Immature natural killer cell (primary cell): ENCODE measurements around the gene TTYH3. TPM values are rescaled to one million over a fixed set of nuclear protein-coding genes. Genes with fewer than 3 reads are reported as not detected.

ENCODE experiments used
- DNase-seq, 3 donors: peaks; one replicate each; pipeline ENCODE4 v3.0.0; 2022; ENCODE audit warnings: mixed read lengths in 1 of 3
- H3K27ac Mint-ChIP-seq, 6 donors: one replicate each; pipeline ENCODE4 v1.8.0; 2020; ENCODE audit warnings: mixed read lengths in 6 of 6, mild to moderate bottlenecking in 5 of 6, inconsistent platforms in 4 of 6, moderate library complexity in 3 of 6
- H3K27me3 Mint-ChIP-seq, 3 donors: one replicate each; pipeline ENCODE4 v1.8.0; 2020 to 2021; ENCODE audit warnings: low read depth in 3 of 3, mild to moderate bottlenecking in 3 of 3, mixed read lengths in 3 of 3, moderate library complexity in 3 of 3, inconsistent platforms in 1 of 3
- H3K36me3 Mint-ChIP-seq, 3 donors: one replicate each; pipeline ENCODE4 v1.8.0; 2020; ENCODE audit warnings: mixed read lengths in 3 of 3, inconsistent platforms in 2 of 3, mild to moderate bottlenecking in 2 of 3
- H3K4me1 Mint-ChIP-seq, 2 donors: one replicate each; pipeline ENCODE4 v1.8.0; 2020; ENCODE audit warnings: inconsistent platforms in 2 of 2, mild to moderate bottlenecking in 2 of 2, mixed read lengths in 2 of 2, moderate library complexity in 1 of 2
- H3K4me3 Mint-ChIP-seq, 5 donors: one replicate each; pipeline ENCODE4 v1.8.0; 2020; ENCODE audit warnings: mild to moderate bottlenecking in 5 of 5, mixed read lengths in 5 of 5, inconsistent platforms in 3 of 5, moderate library complexity in 3 of 5
- H3K9me3 Mint-ChIP-seq, 6 donors: one replicate each; pipeline ENCODE4 v1.8.0; 2020; ENCODE audit warnings: mild to moderate bottlenecking in 6 of 6, mixed read lengths in 6 of 6, inconsistent platforms in 4 of 6, moderate library complexity in 3 of 6
- polyA plus RNA-seq, 3 donors: library from polyadenylated mRNA; unstranded; fragments of 300-500 nt; fragmentation: Illumina TruSeq; gene quantifications; one replicate each; pipeline ENCODE4 v1.2.3, GENCODE V29; 2021

The TTYH3 gene
- polyA plus RNA-seq, 3 donors from 2014 or later, result 1.3 to 3.2 (median 1.6) TPM

GRCh38 chr7:2710286-2710655, 78.5 kb downstream of the TTYH3 start:
- H3K27ac Mint-ChIP-seq, result no peak overlapping the region
- peak overlapping the region in 2 of 5 donors; percentile 54 to 69 for H3K4me3 Mint-ChIP-seq
- H3K36me3 Mint-ChIP-seq, result peaks cover 0 to 9% (median 1%) of the 10 kb centered on the region in 3 donors
- peak in 1 of 3 donors; percentile 41 for DNase-seq
- peaks cover 0 to 2% (median 0%) of the 10 kb centered on the region in 6 donors for H3K9me3 Mint-ChIP-seq
- peaks cover 14 to 29% (median 28%) of the 10 kb centered on the region in 3 donors for H3K27me3 Mint-ChIP-seq
- H3K4me1 Mint-ChIP-seq, result peaks cover 22 to 40% of the 10 kb centered on the region in 2 donors

GRCh38 chr7:2710901-2711551, 79.2 kb downstream of the TTYH3 start:
- Mint-ChIP-seq H3K36me3 (peaks cover 0 to 9% (median 0%) of the 10 kb centered on the region in 3 donors), H3K27ac (peak overlapping the region in 5 of 6 donors; percentile 48 to 94 (median 80)), H3K9me3 (peaks cover 0 to 2% (median 0%) of the 10 kb centered on the region in 6 donors), H3K4me3 (peak overlapping the region; percentile 30 to 69 (median 58)), H3K27me3 (peaks cover 14 to 33% (median 32%) of the 10 kb centered on the region in 3 donors), H3K4me1 (peaks cover 28 to 48% of the 10 kb centered on the region in 2 donors)
- peak; percentile 62 to 68 (median 68) for DNase-seq

- H3K27ac Mint-ChIP-seq, result no peak overlapping the region
- peaks cover 0 to 12% (median 0%) of the 10 kb centered on the region in 3 donors for H3K36me3 Mint-ChIP-seq
- DNase-seq, result no peak
- peaks cover 21 to 33% (median 32%) of the 10 kb centered on the region in 3 donors for H3K27me3 Mint-ChIP-seq
- H3K9me3 Mint-ChIP-seq, result peaks cover 0 to 2% (median 0%) of the 10 kb centered on the region in 6 donors
- H3K4me3 Mint-ChIP-seq, result no peak overlapping the region
- peaks cover 30 to 58% of the 10 kb centered on the region in 2 donors for H3K4me1 Mint-ChIP-seq
Observed at GRCh38 chr7:2711895-2712675, 80.3 kb downstream of the TTYH3 start.

- H3K9me3 Mint-ChIP-seq, result peaks cover 0 to 2% (median 0%) of the 10 kb centered on the region in 6 donors
- H3K4me3 Mint-ChIP-seq, result peak overlapping the region in 1 of 5 donors; percentile 53
- peaks cover 0 to 12% (median 0%) of the 10 kb centered on the region in 3 donors for H3K36me3 Mint-ChIP-seq
- peaks cover 19 to 38% (median 35%) of the 10 kb centered on the region in 3 donors for H3K27me3 Mint-ChIP-seq
- peak in 1 of 3 donors; percentile 35 for DNase-seq
- H3K4me1 Mint-ChIP-seq, result peaks cover 36 to 71% of the 10 kb centered on the region in 2 donors
- peak overlapping the region in 3 of 6 donors; percentile 6 to 66 (median 59) for H3K27ac Mint-ChIP-seq
Observed at GRCh38 chr7:2713370-2713769, 81.6 kb downstream of the TTYH3 start.

- Mint-ChIP-seq H3K27me3 (peaks cover 19 to 44% (median 35%) of the 10 kb centered on the region in 3 donors), H3K4me1 (peaks cover 42 to 77% of the 10 kb centered on the region in 2 donors), H3K36me3 (peaks cover 0 to 12% (median 0%) of the 10 kb centered on the region in 3 donors), H3K4me3 (no peak overlapping the region), H3K9me3 (peaks cover 0 to 2% (median 0%) of the 10 kb centered on the region in 6 donors), H3K27ac (peak overlapping the region in 3 of 6 donors; percentile 30 to 66 (median 59))
- no peak for DNase-seq
Observed at GRCh38 chr7:2713978-2714377, 82.2 kb downstream of the TTYH3 start.

Other genes with a start within 250 kb of the TTYH3 start
- 100 to 1,000 TPM in 1 of 3 donors, 10 to 100 TPM in 2; 88.9 to 172 (median 93.4) TPM for gene CHST12, start 228.4 kb upstream of the TTYH3 start, polyA plus RNA-seq
- not detected for gene GRIFIN, start 155.6 kb upstream of the TTYH3 start, polyA plus RNA-seq
- gene LFNG, start 112.2 kb upstream of the TTYH3 start, polyA plus RNA-seq, result 1 to 10 TPM; 2.2 to 2.6 (median 2.3) TPM
- 10 to 100 TPM; 15.0 to 42.4 (median 19.2) TPM for gene BRAT1, start 76.5 kb upstream of the TTYH3 start, polyA plus RNA-seq
- 1 to 10 TPM in 2 of 3 donors, not detected in 1; 1.9 to 4.2 TPM for gene IQCE, start 73.0 kb upstream of the TTYH3 start, polyA plus RNA-seq
- gene AMZ1, start 56.2 kb downstream of the TTYH3 start, polyA plus RNA-seq, result under 1 TPM in 1 of 3 donors, not detected in 2; 0.11 TPM
- 1 to 10 TPM; 4.7 to 6.1 (median 4.8) TPM for gene GNA12, start 212.3 kb downstream of the TTYH3 start, polyA plus RNA-seq